Neural cell (in vitro differentiated cells): ENCODE results near the gene DDX19B. TPM values are rescaled to one million over a fixed set of nuclear protein-coding genes. Genes with fewer than 3 reads are reported as not detected.
"Not testable (repeated sequence)": the region's sequence is repeated elsewhere in the genome, so short reads cannot be mapped to it uniquely, and the experiment has no call there.

Source experiments
- H2AFZ ChIP-seq: fragments of 200-600, 300-800 bp; sonication (generic), shearing (Covaris generic); 2 replicates; pipeline ENCODE4 v1.6.0; 2014; ENCODE audit warnings: low read depth, mild to moderate bottlenecking, antibody characterized with exemption, low read length, moderate library complexity
- H3F3A ChIP-seq: fragments of 200-600 bp; shearing (Covaris generic); 2 replicates; pipeline ENCODE4 v1.6.1; 2016; ENCODE audit warnings: mild to moderate bottlenecking, moderate library complexity, mixed read lengths, antibody characterized with exemption, low read length; ENCODE audit not compliant: insufficient read depth, poor library complexity, severe bottlenecking
- H3K27ac ChIP-seq: fragments of 200-600, 300-800 bp; sonication (generic), shearing (Covaris generic); 2 replicates; pipeline ENCODE4 v1.5.1; 2014; ENCODE audit warnings: mild to moderate bottlenecking, low read length, moderate library complexity
- H3K27me3 ChIP-seq: fragments of 300-800, 200-600 bp; sonication (generic), shearing (Covaris generic); 2 replicates; pipeline ENCODE4 v1.6.0; 2014; ENCODE audit warnings: mild to moderate bottlenecking, low read depth, low read length, moderate library complexity; ENCODE audit not compliant: insufficient read depth
- H3K36me3 ChIP-seq: fragments of 300-800, 200-600 bp; sonication (generic), shearing (Covaris generic); 2 replicates; pipeline ENCODE4 v1.5.1; 2014; ENCODE audit warnings: mild to moderate bottlenecking, antibody characterized with exemption, low read length, moderate library complexity; ENCODE audit not compliant: insufficient read depth
- H3K4me2 ChIP-seq: fragments of 300-800, 200-600 bp; sonication (generic), shearing (Covaris generic); 2 replicates; pipeline ENCODE4 v1.6.0; 2014; ENCODE audit warnings: mild to moderate bottlenecking, low read length
- H3K4me3 ChIP-seq: fragments of 300-800, 200-600 bp; sonication (generic), shearing (Covaris generic); 2 replicates; pipeline ENCODE4 v1.5.1; 2014; ENCODE audit warnings: mild to moderate bottlenecking, low read length, moderate library complexity
- H3K79me2 ChIP-seq: fragments of 200-600 bp; shearing (Covaris generic); replicated peaks from 2 replicates; pipeline ENCODE4 v1.6.0; 2014; ENCODE audit warnings: mild to moderate bottlenecking, low read length, moderate library complexity; ENCODE audit not compliant: insufficient read depth
- H3K9ac ChIP-seq: fragments of 300-800, 200-600 bp; sonication (generic), shearing (Covaris generic); 2 replicates; pipeline ENCODE4 v1.6.1; 2016; ENCODE audit warnings: mild to moderate bottlenecking, low read length, mixed read lengths
- H3K9me2 ChIP-seq: fragments of 200-600 bp; shearing (Covaris generic); 2 replicates; pipeline ENCODE4 v1.6.1; 2016; ENCODE audit warnings: mild to moderate bottlenecking, low read length, mixed read lengths; ENCODE audit not compliant: insufficient read depth
- H3K9me3 ChIP-seq: fragments of 200-600, 300-800 bp; sonication (generic), shearing (Covaris generic); 2 replicates; pipeline ENCODE4 v1.6.1; 2016; ENCODE audit warnings: mild to moderate bottlenecking, mixed run types, low read length, moderate library complexity, mixed read lengths
- H4K20me1 ChIP-seq: fragments of 200-600 bp; shearing (Covaris generic); 2 replicates; pipeline ENCODE4 v1.6.1; 2016; ENCODE audit warnings: mild to moderate bottlenecking, mixed run types; ENCODE audit not compliant: insufficient read depth
- CTCF ChIP-seq: fragments of 450-650 bp; IDR thresholded peaks from 2 replicates; pipeline ENCODE4 v1.5.1; 2014; ENCODE audit warnings: antibody characterized with exemption, mild to moderate bottlenecking, moderate library complexity; ENCODE audit not compliant: poor library complexity, severe bottlenecking
- EP300 ChIP-seq: fragments of 450-650 bp; conservative IDR thresholded peaks from 2 replicates; pipeline ENCODE4 v1.6.1; 2014; ENCODE audit warnings: antibody characterized with exemption, mild to moderate bottlenecking, moderate library complexity; ENCODE audit not compliant: poor library complexity, severe bottlenecking
- EZH2 ChIP-seq: fragments of 200-600, 300-800 bp; shearing (Covaris generic), sonication (generic); IDR thresholded peaks from 2 replicates; pipeline ENCODE4 v1.6.1; 2014; ENCODE audit warnings: antibody characterized with exemption, low read length, borderline replicate concordance, mild to moderate bottlenecking; ENCODE audit not compliant: insufficient read depth, poor library complexity, severe bottlenecking
- MXI1 ChIP-seq: fragments of 450-650 bp; conservative IDR thresholded peaks from 2 replicates; pipeline ENCODE4 v1.6.1; 2014; ENCODE audit warnings: antibody characterized with exemption, mild to moderate bottlenecking; ENCODE audit not compliant: poor library complexity, severe bottlenecking
- POLR2AphosphoS5 ChIP-seq: IDR thresholded peaks from 2 replicates; pipeline ENCODE4 v1.6.1; 2012
- RAD21 ChIP-seq: fragments of 450-650 bp; conservative IDR thresholded peaks from 2 replicates; pipeline ENCODE4 v1.6.1; 2014; ENCODE audit warnings: antibody characterized with exemption, mild to moderate bottlenecking, moderate library complexity
- REST ChIP-seq: IDR thresholded peaks from 2 replicates; pipeline ENCODE4 v1.6.1; 2012; ENCODE audit warnings: borderline replicate concordance
- SMC3 ChIP-seq: fragments of 450-650 bp; conservative IDR thresholded peaks from 2 replicates; pipeline ENCODE4 v1.6.1; 2014; ENCODE audit warnings: antibody characterized with exemption, mild to moderate bottlenecking, moderate library complexity; ENCODE audit not compliant: poor library complexity
- TAF1 ChIP-seq: IDR thresholded peaks from 2 replicates; pipeline ENCODE4 v1.6.1; 2012; ENCODE audit warnings: low read depth
- polyA minus RNA-seq: library from RNA; depleted of rRNA, polyadenylated mRNA; stranded (reverse); fragments of >200 nt; gene quantifications from 2 replicates; pipeline ENCODE4 v1.2.3, GENCODE V29; 2014
- polyA plus RNA-seq: library from polyadenylated mRNA; depleted of rRNA; stranded (reverse); fragments of >200 nt; gene quantifications from 2 replicates; pipeline ENCODE4 v1.2.3, GENCODE V29; 2014

DDX19B gene
- polyA plus RNA-seq (36.6 and 47.8 TPM in 2 replicates), polyA minus RNA-seq (45.1 and 46.7 TPM in 2 replicates)

GRCh38 chr16:70298988-70299938 lies at the start of gene DDX19B:
TSS of gene DDX19B (plus strand) at chr16:70299186. CDS start at chr16:70299298, 112 bp downstream.
- peak; percentile 62 for TF ChIP-seq EP300
- peak; percentile 70 for TF ChIP-seq MXI1
- TF ChIP-seq TAF1 = peak; percentile 94
- no peak for TF ChIP-seq RAD21
- TF ChIP-seq EZH2 = no peak
- peak; percentile 38 for TF ChIP-seq CTCF
- TF ChIP-seq SMC3 = peak; percentile 18
- peak; percentile 96 for TF ChIP-seq REST
- peak; percentile 91 for TF ChIP-seq POLR2AphosphoS5
- Histone ChIP-seq H3K4me3 (peak within 1 kb of the TSS; percentile 84), H3K27ac (peak within 1 kb of the TSS; percentile 97), H3K9ac (peak within 1 kb of the TSS; percentile 98), H3F3A (no peaks in the 10 kb centered on the region), H3K27me3 (no peaks in the 10 kb centered on the region), H4K20me1 (no peaks in the 10 kb centered on the region), H3K36me3 (no peaks in the 10 kb centered on the region), H3K9me2 (no peaks in the 10 kb centered on the region), H3K4me2 (peak within 1 kb of the TSS; percentile 93), H2AFZ (peak within 1 kb of the TSS; percentile 95), H3K9me3 (no peaks in the 10 kb centered on the region), H3K79me2 (peaks cover 47% of the 10 kb centered on the region)

- peaks cover 15% of the 10 kb centered on the region for H3K79me2 ChIP-seq
- not testable (repeated sequence) for H3K27ac ChIP-seq, H3K27me3 ChIP-seq, H3K9me3 ChIP-seq, H3K9ac ChIP-seq, H3K4me2 ChIP-seq, H3F3A ChIP-seq, H3K9me2 ChIP-seq, H2AFZ ChIP-seq, H4K20me1 ChIP-seq, H3K36me3 ChIP-seq
- peak overlapping the region; percentile 37 for H3K4me3 ChIP-seq
Measured at GRCh38 chr16:70249697-70250096, 49.3 kb upstream of the DDX19B start.
